GM12878 (cell line): ENCODE data around the gene CPA4.
A peak's percentile ranks its signal among the peaks of the same experiment; 100 is the strongest.

Source experiments
- CBFB ChIP-seq: IDR thresholded peaks from 2 replicates; pipeline ENCODE4 v1.6.1; 2016; ENCODE audit warnings: antibody characterized with exemption, low read depth
- CBX5 ChIP-seq: sonication (generic); IDR thresholded peaks from 2 replicates; pipeline ENCODE4 v1.6.1; 2016; ENCODE audit warnings: low read depth, moderate library complexity, mild to moderate bottlenecking, inconsistent platforms
- CTCF ChIP-seq, 3 experiments: IDR thresholded peaks in 2 of 3; conservative IDR thresholded peaks in 1 of 3; 2 replicates each; pipeline ENCODE4 v1.5.1; 2011; ENCODE audit warnings: low read depth in 3 of 3, low read length in 3 of 3, mild to moderate bottlenecking in 3 of 3, control low read depth in 2 of 3, moderate library complexity in 2 of 3, inconsistent platforms in 1 of 3, mixed read lengths in 1 of 3; ENCODE audit not compliant: control insufficient read depth in 2 of 3, insufficient read depth in 1 of 3; ENCODE audit errors: extremely low read depth in 1 of 3
- EED ChIP-seq: sonication (generic); IDR thresholded peaks from 2 replicates; pipeline ENCODE4 v1.6.1; 2016; ENCODE audit warnings: antibody characterized with exemption, low read depth
- EZH2 ChIP-seq: IDR thresholded peaks from 2 replicates; pipeline ENCODE4 v1.6.1; 2012; ENCODE audit warnings: low read depth, mild to moderate bottlenecking, control low read depth, inconsistent platforms, low read length, borderline replicate concordance; ENCODE audit not compliant: control insufficient read depth
- JUND ChIP-seq: IDR thresholded peaks from 2 replicates; pipeline ENCODE4 v1.6.1; 2012; ENCODE audit warnings: low read depth, mild to moderate bottlenecking, low read length, improper control_type of control experiment, moderate library complexity
- POLR2AphosphoS5 ChIP-seq: IDR thresholded peaks from 2 replicates; pipeline ENCODE4 v1.6.1; 2011; ENCODE audit warnings: mild to moderate bottlenecking, low read length, inconsistent platforms
- RFX5 ChIP-seq: IDR thresholded peaks from 2 replicates; pipeline ENCODE4 v1.6.1; 2011; ENCODE audit warnings: low read depth, low read length, improper control_type of control experiment
- SIN3A ChIP-seq: IDR thresholded peaks from 2 replicates; pipeline ENCODE4 v1.6.1; 2012; ENCODE audit warnings: low read depth, low read length, improper control_type of control experiment
- TAF1 ChIP-seq: IDR thresholded peaks from 2 replicates; pipeline ENCODE4 v1.6.1; 2011; ENCODE audit warnings: mild to moderate bottlenecking, low read depth, low read length, borderline replicate concordance
- YY1 ChIP-seq: IDR thresholded peaks from 2 replicates; pipeline ENCODE4 v1.6.1; 2011; ENCODE audit warnings: low read depth, mild to moderate bottlenecking, low read length
- ZNF274 ChIP-seq: IDR thresholded peaks from one replicate; pipeline ENCODE4 v1.8.0; 2011; ENCODE audit not compliant: insufficient read length, insufficient read depth
- ZSCAN29 ChIP-seq: fragments of 450-650 bp; IDR thresholded peaks from 2 replicates; pipeline ENCODE4 v1.6.1; 2017; ENCODE audit warnings: mild to moderate bottlenecking, moderate library complexity
- ZZZ3 ChIP-seq: IDR thresholded peaks from 2 replicates; pipeline ENCODE4 v1.6.1; 2011; ENCODE audit warnings: low read depth; ENCODE audit not compliant: control insufficient read depth, insufficient read length

- TF ChIP-seq CBX5 (no peak), CTCF (IDR thresholded peaks at IDR 0.05 in 2 of 3, conservative IDR thresholded peaks at IDR 0.05 in 1 of 3; ENCODE audit: control insufficient read depth in 2 of 3, extremely low read depth in 1 of 3, insufficient read depth in 1 of 3, low read depth in 3 of 3, low read length in 3 of 3) (no peak), YY1 (peak; percentile 19; the same call in 1 of the 2 replicates), JUND (no peak), EZH2 (no peak), ZZZ3 (no peak), ZSCAN29 (no peak), CBFB (peak; percentile 88), TAF1 (no peak), EED (peak; percentile 83), SIN3A (no peak), RFX5 (no peak), ZNF274 (no peak), POLR2AphosphoS5 (no peak)
Observed at GRCh38 chr7:130350945-130351790, 58.2 kb downstream of the CPA4 start.
